LNCAP (cell line): ENCODE data around the gene ELL2.

ENCODE experiments used
- CTCF ChIP-seq: fragments of 450-650 bp; IDR thresholded peaks from 2 replicates; pipeline ENCODE4 v1.5.1; 2017; ENCODE audit warnings: mild to moderate bottlenecking

ELL2 gene

GRCh38 chr5:95976606-95977005 is 15.0 kb upstream of the ELL2 start:
- TF ChIP-seq CTCF: no peak

GRCh38 chr5:95975703-95976102 is 14.1 kb upstream of the ELL2 start:
- no peak for TF ChIP-seq CTCF

- TF ChIP-seq CTCF: no peak
Measured at GRCh38 chr5:95973793-95974325, 12.2 kb upstream of the ELL2 start.

GRCh38 chr5:95972196-95972595 is 10.5 kb upstream of the ELL2 start:
- TF ChIP-seq CTCF: no peak

GRCh38 chr5:95970359-95970704 is 8.7 kb upstream of the ELL2 start:
- TF ChIP-seq CTCF: no peak

- TF ChIP-seq CTCF: no peak
Measured at GRCh38 chr5:95969651-95970358, 8.2 kb upstream of the ELL2 start.

GRCh38 chr5:95969055-95969454 is 7.4 kb upstream of the ELL2 start:
- no peak for TF ChIP-seq CTCF

- TF ChIP-seq CTCF: no peak
Measured at GRCh38 chr5:95967236-95967635, 5.6 kb upstream of the ELL2 start.
